ENCODE results near the gene OR2T3. TPM values are rescaled to one million over a fixed set of nuclear protein-coding genes. Genes with fewer than 3 reads are reported as not detected.
"Not testable (repeated sequence)": the region's sequence is repeated elsewhere in the genome, so short reads cannot be mapped to it uniquely, and the experiment has no call there.

OR2T3 gene
- total and polyA plus RNA-seq, 2 donors (not counting 3 experiments of a cell fraction or from before 2014, with no cell fraction given), result not detected

GRCh38 chr1:248471154-248471553, 2.0 kb upstream of the OR2T3 start:
- H3K4me2 ChIP-seq (ENCODE audit: insufficient read depth, low read length), result no peak overlapping the region
- no TSS peak for BruUV-seq (replicated peaks)
- no peak overlapping the region for H3K9ac ChIP-seq (replicated peaks; ENCODE audit: extremely low read depth, insufficient read depth, low read length)
- intact Hi-C loops (cut with micrococcal nuclease) (no loop called here), dilution Hi-C loops (cut with MboI; ENCODE audit: extremely low pct_ligation_motif_present, low sequenced_read_pairs) (no loop called here)
- FAIRE-seq, result no peak
- H3K9me3 ChIP-seq (replicated peaks; ENCODE audit: control insufficient read depth, insufficient read depth, low read length), result no peaks in the 10 kb centered on the region
- no peaks in the 10 kb centered on the region for H3K9me1 ChIP-seq (replicated peaks; ENCODE audit: control insufficient read depth, extremely low read depth, insufficient read depth, low read length)
- no peak for TF ChIP-seq POLR2AphosphoS5 (IDR thresholded peaks at IDR 0.05; ENCODE audit: insufficient read depth, low read depth, low read length)
- TF ChIP-seq GATA2 (IDR thresholded peaks at IDR 0.05; ENCODE audit: insufficient read depth, insufficient read length, low read depth, low read length), result no peak
- TF ChIP-seq FOS (IDR thresholded peaks at IDR 0.05; ENCODE audit: borderline replicate concordance, insufficient read depth, low read length), result no peak
- TF ChIP-seq POLR2A (IDR thresholded peaks at IDR 0.05; ENCODE audit: low read depth, low read length), result no peak
- TF ChIP-seq, protein P1, sequence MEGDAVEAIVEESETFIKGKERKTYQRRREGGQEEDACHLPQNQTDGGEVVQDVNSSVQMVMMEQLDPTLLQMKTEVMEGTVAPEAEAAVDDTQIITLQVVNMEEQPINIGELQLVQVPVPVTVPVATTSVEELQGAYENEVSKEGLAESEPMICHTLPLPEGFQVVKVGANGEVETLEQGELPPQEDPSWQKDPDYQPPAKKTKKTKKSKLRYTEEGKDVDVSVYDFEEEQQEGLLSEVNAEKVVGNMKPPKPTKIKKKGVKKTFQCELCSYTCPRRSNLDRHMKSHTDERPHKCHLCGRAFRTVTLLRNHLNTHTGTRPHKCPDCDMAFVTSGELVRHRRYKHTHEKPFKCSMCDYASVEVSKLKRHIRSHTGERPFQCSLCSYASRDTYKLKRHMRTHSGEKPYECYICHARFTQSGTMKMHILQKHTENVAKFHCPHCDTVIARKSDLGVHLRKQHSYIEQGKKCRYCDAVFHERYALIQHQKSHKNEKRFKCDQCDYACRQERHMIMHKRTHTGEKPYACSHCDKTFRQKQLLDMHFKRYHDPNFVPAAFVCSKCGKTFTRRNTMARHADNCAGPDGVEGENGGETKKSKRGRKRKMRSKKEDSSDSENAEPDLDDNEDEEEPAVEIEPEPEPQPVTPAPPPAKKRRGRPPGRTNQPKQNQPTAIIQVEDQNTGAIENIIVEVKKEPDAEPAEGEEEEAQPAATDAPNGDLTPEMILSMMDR (IDR thresholded peaks at IDR 0.05; ENCODE audit: extremely low read depth in 1 of 2, insufficient read depth in 1 of 2, low read depth in 1 of 2, low read length in 2 of 2), result no peak
- no peak for TF ChIP-seq JUN (IDR thresholded peaks at IDR 0.05; ENCODE audit: borderline replicate concordance, insufficient read depth, insufficient read length, low read depth)
- no peak for TF ChIP-seq MAX (IDR thresholded peaks at IDR 0.05; ENCODE audit: insufficient read depth, insufficient read length)
- TF ChIP-seq EZH2 (IDR thresholded peaks at IDR 0.05; ENCODE audit: borderline replicate concordance, low read depth, low read length, severe bottlenecking), result no peak
- no peak for TF ChIP-seq MYC (IDR thresholded peaks at IDR 0.05; ENCODE audit: low read depth, low read length)
- no peaks in the 10 kb centered on the region for H4K20me1 ChIP-seq (replicated peaks; ENCODE audit: control insufficient read depth, extremely low read depth, insufficient read depth, low read length)
- POLR2A ChIA-PET, result no interaction called here
- no peak overlapping the region for H2AFZ ChIP-seq (ENCODE audit: low read depth, low read length)
- no peaks in the 10 kb centered on the region for H3K79me2 ChIP-seq (ENCODE audit: control insufficient read depth, insufficient read depth, low read length)
- no peak for DNase-seq (ENCODE audit: low read depth, low spot score)
- CTCF ChIA-PET, result no interaction called here
- no peaks in the 10 kb centered on the region for H3K4me1 ChIP-seq (ENCODE audit: control insufficient read depth, extremely low read depth, insufficient read depth, low read length)
- no peak overlapping the region for H3K4me3 ChIP-seq (replicated peaks in 1 of 3; ENCODE audit: insufficient read depth in 1 of 3, low read depth in 1 of 3, low read length in 3 of 3)
- no peaks in the 10 kb centered on the region for H3K36me3 ChIP-seq (ENCODE audit: control insufficient read depth in 2 of 2, extremely low read depth in 1 of 2, insufficient read depth in 2 of 2, low read length in 2 of 2)
- H3K27me3 ChIP-seq (ENCODE audit: control insufficient read depth in 2 of 2, insufficient read depth in 2 of 2, low read length in 2 of 2), result no peaks in the 10 kb centered on the region
- no peak overlapping the region for H3K27ac ChIP-seq (ENCODE audit: insufficient read depth, low read depth, low read length)

DNA sequence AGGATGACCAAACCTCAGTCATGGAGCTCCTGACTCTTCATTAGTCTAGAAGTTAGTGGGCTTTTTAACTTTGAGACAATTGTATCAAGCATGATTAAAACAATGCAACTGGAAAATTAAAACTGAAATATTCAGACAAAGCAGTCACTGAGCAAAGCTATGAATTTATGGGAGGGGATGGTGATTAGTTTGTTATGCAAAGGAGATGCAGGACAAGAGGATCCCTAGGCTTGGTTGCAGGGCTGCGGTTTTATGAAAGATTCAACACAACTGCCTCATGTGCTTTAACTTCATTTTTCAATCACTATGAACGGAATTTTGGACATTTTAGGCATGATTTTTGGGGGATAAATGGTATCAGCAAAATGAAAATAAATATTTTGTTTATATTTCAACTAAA, 1.0 kb upstream of the OR2T3 start:
- POLR2A ChIA-PET; H3K4me2 ChIP-seq (ENCODE audit: insufficient read depth, low read length); H3K79me2 ChIP-seq (ENCODE audit: control insufficient read depth, insufficient read depth, low read length); dilution Hi-C loops (cut with MboI; ENCODE audit: extremely low pct_ligation_motif_present, low sequenced_read_pairs); H3K36me3 ChIP-seq (ENCODE audit: control insufficient read depth in 2 of 2, extremely low read depth in 1 of 2, insufficient read depth in 2 of 2, low read length in 2 of 2); H3K27ac ChIP-seq (ENCODE audit: insufficient read depth, low read depth, low read length); BruUV-seq (replicated peaks); DNase-seq (ENCODE audit: low read depth, low spot score); H3K4me3 ChIP-seq (replicated peaks in 1 of 3; ENCODE audit: insufficient read depth in 1 of 3, low read depth in 1 of 3, low read length in 3 of 3); H3K4me1 ChIP-seq (ENCODE audit: control insufficient read depth, extremely low read depth, insufficient read depth, low read length); H3K9ac ChIP-seq (replicated peaks; ENCODE audit: extremely low read depth, insufficient read depth, low read length); CTCF ChIA-PET; FAIRE-seq; H2AFZ ChIP-seq (ENCODE audit: low read depth, low read length); H4K20me1 ChIP-seq (replicated peaks; ENCODE audit: control insufficient read depth, extremely low read depth, insufficient read depth, low read length); intact Hi-C loops (cut with micrococcal nuclease); H3K9me1 ChIP-seq (replicated peaks; ENCODE audit: control insufficient read depth, extremely low read depth, insufficient read depth, low read length); H3K27me3 ChIP-seq (ENCODE audit: control insufficient read depth in 2 of 2, insufficient read depth in 2 of 2, low read length in 2 of 2); H3K9me3 ChIP-seq (replicated peaks; ENCODE audit: control insufficient read depth, insufficient read depth, low read length): not testable (repeated sequence)

- H3K27me3 ChIP-seq (ENCODE audit: control insufficient read depth in 2 of 2, insufficient read depth in 2 of 2, low read length in 2 of 2); H3K4me1 ChIP-seq (ENCODE audit: control insufficient read depth, extremely low read depth, insufficient read depth, low read length); H4K20me1 ChIP-seq (replicated peaks; ENCODE audit: control insufficient read depth, extremely low read depth, insufficient read depth, low read length); H3K9ac ChIP-seq (replicated peaks; ENCODE audit: extremely low read depth, insufficient read depth, low read length); H3K36me3 ChIP-seq (ENCODE audit: control insufficient read depth in 2 of 2, extremely low read depth in 1 of 2, insufficient read depth in 2 of 2, low read length in 2 of 2); H3K9me3 ChIP-seq (replicated peaks; ENCODE audit: control insufficient read depth, insufficient read depth, low read length); H3K4me2 ChIP-seq (ENCODE audit: insufficient read depth, low read length); BruUV-seq (replicated peaks); H3K79me2 ChIP-seq (ENCODE audit: control insufficient read depth, insufficient read depth, low read length); dilution Hi-C loops (cut with MboI; ENCODE audit: extremely low pct_ligation_motif_present, low sequenced_read_pairs); H3K4me3 ChIP-seq (replicated peaks in 1 of 3; ENCODE audit: insufficient read depth in 1 of 3, low read depth in 1 of 3, low read length in 3 of 3); FAIRE-seq; H3K9me1 ChIP-seq (replicated peaks; ENCODE audit: control insufficient read depth, extremely low read depth, insufficient read depth, low read length); CTCF ChIA-PET; H3K27ac ChIP-seq (ENCODE audit: insufficient read depth, low read depth, low read length); intact Hi-C loops (cut with micrococcal nuclease); DNase-seq (ENCODE audit: low read depth, low spot score); H2AFZ ChIP-seq (ENCODE audit: low read depth, low read length); POLR2A ChIA-PET: not testable (repeated sequence)
These were observed 2.5 kb downstream of the OR2T3 start for GRCh38 chr1:248475660-248476059.

All from endothelial cell of umbilical vein (primary cell).